ENCODE results near the gene SDCCAG8. TPM values are rescaled to one million over a fixed set of nuclear protein-coding genes. Genes with fewer than 3 reads are reported as not detected.

The SDCCAG8 gene
- total RNA-seq, 4 donors from 2014 or later, result 37.1 to 60.2 (median 48.6) TPM

- no peak for TF ChIP-seq CTCF (IDR thresholded peaks at IDR 0.05)
- DNase-seq (ENCODE audit: low spot score) (no peak), ATAC-seq (ENCODE audit: low FRiP score) (no peak)
Measured at GRCh38 chr1:243471026-243471685, 215.3 kb downstream of the SDCCAG8 start.

GRCh38 chr1:243471754-243472745 is 216.2 kb downstream of the SDCCAG8 start:
- ATAC-seq (ENCODE audit: low FRiP score) (no peak), DNase-seq (ENCODE audit: low spot score) (no peak)
- no peak for TF ChIP-seq CTCF (IDR thresholded peaks at IDR 0.05)

GRCh38 chr1:243473227-243474135 is 217.6 kb downstream of the SDCCAG8 start:
- TF ChIP-seq CTCF (IDR thresholded peaks at IDR 0.05), result no peak
- DNase-seq (ENCODE audit: low spot score) (no peak), ATAC-seq (ENCODE audit: low FRiP score) (peak; percentile 30)

- peak; percentile 53 for ATAC-seq (ENCODE audit: low FRiP score)
- no peak for DNase-seq (ENCODE audit: low spot score)
Measured at GRCh38 chr1:243474136-243474881, 218.5 kb downstream of the SDCCAG8 start.

GRCh38 chr1:243474906-243475305 is 219.1 kb downstream of the SDCCAG8 start:
- ATAC-seq (ENCODE audit: low FRiP score) (no peak), DNase-seq (ENCODE audit: low spot score) (no peak)
- no peak for TF ChIP-seq CTCF (IDR thresholded peaks at IDR 0.05)

More at GRCh38 chr1:243474136-243474881, 218.5 kb downstream of the SDCCAG8 start:
- TF ChIP-seq CTCF (IDR thresholded peaks at IDR 0.05), result no peak

- ATAC-seq (ENCODE audit: low FRiP score) (no peak), DNase-seq (ENCODE audit: low spot score) (no peak)
- TF ChIP-seq CTCF (IDR thresholded peaks at IDR 0.05), result no peak
Measured at GRCh38 chr1:243475966-243476365, 220.1 kb downstream of the SDCCAG8 start.
